AG04449 (cell line): ENCODE results near the gene SHANK2.

Source experiments
- CTCF ChIA-PET: fragments of 350-600 bp; formaldehyde crosslinking; extraction: SDS; loops from one replicate; lab custom pipeline; 2021; ENCODE audit warnings: antibody characterized with exemption; lab: Yijun Ruan, JAX
- POLR2A ChIA-PET: fragments of 400-600, 350-600 bp; formaldehyde crosslinking; extraction: SDS; loops from one replicate; lab custom pipeline; 2020; ENCODE audit warnings: antibody characterized with exemption, inconsistent platforms; lab: Yijun Ruan, JAX
- DNase-seq: peaks from one replicate; pipeline ENCODE4 v3.0.0-alpha.2; 2010; ENCODE audit warnings: low read depth, low spot score
- H3K4me3 ChIP-seq: 2 replicates; pipeline ENCODE4 v1.5.1; 2011; ENCODE audit warnings: low read depth, mild to moderate bottlenecking, control low read depth, low read length
- CTCF ChIP-seq: IDR thresholded peaks from one replicate; pipeline ENCODE4 v1.5.1; 2011; ENCODE audit warnings: mild to moderate bottlenecking, moderate library complexity, low read length, control low read depth, inconsistent platforms; ENCODE audit not compliant: insufficient read depth; ENCODE audit errors: missing control alignments

SHANK2 gene

GRCh38 chr11:71284525-71285092 is 32.2 kb upstream of the SHANK2 start:
- POLR2A ChIA-PET, result no interaction called here
- CTCF ChIA-PET, result interaction anchor here (1.4 kb wide), 1 partner anchor 10 kb away, joined by 3 read pairs; no protein-coding TSS in a partner anchor
- no peak for TF ChIP-seq CTCF
- no peak overlapping the region for H3K4me3 ChIP-seq
- DNase-seq, result no peak

GRCh38 chr11:71283971-71284441 is 31.6 kb upstream of the SHANK2 start:
- TF ChIP-seq CTCF, result no peak
- ChIA-PET POLR2A (no interaction called here), CTCF (interaction anchor here (1.4 kb wide), 1 partner anchor 10 kb away, joined by 3 read pairs; no protein-coding TSS in a partner anchor)
- DNase-seq, result no peak
- no peak overlapping the region for H3K4me3 ChIP-seq

GRCh38 chr11:71282581-71283351 is 30.4 kb upstream of the SHANK2 start:
- ChIA-PET POLR2A (no interaction called here), CTCF (interaction anchor here (0.6 kb wide), 1 partner anchor 22 kb away, joined by 3 read pairs; no protein-coding TSS in a partner anchor)
- H3K4me3 ChIP-seq, result no peak overlapping the region
- no peak for TF ChIP-seq CTCF
- DNase-seq, result no peak

GRCh38 chr11:71281831-71282230 is 29.5 kb upstream of the SHANK2 start:
- POLR2A ChIA-PET, result no interaction called here
- CTCF ChIA-PET, result interaction anchor here (0.6 kb wide), 1 partner anchor 21 kb away, joined by 3 read pairs; no protein-coding TSS in a partner anchor
- no peak for DNase-seq
- no peak for TF ChIP-seq CTCF
- H3K4me3 ChIP-seq, result no peak overlapping the region

GRCh38 chr11:71281204-71281603 is 28.8 kb upstream of the SHANK2 start:
- ChIA-PET CTCF (no interaction called here), POLR2A (no interaction called here)
- no peak for TF ChIP-seq CTCF
- H3K4me3 ChIP-seq, result no peak overlapping the region
- DNase-seq, result no peak
